Testis (tissue), 2 donors: ENCODE results near the gene FASN.

Experiments used
- CTCF ChIP-seq, 3 experiments: fragments of 450-650 bp in 2 of 3; fragments of 200-600 bp in 1 of 3; sonication (generic) in 1 of 3; IDR thresholded peaks; one replicate each; pipeline ENCODE4 v1.5.1; 2016 to 2019; ENCODE audit warnings: antibody characterized with exemption in 3 of 3, mild to moderate bottlenecking in 2 of 3, moderate library complexity in 1 of 3
- POLR2A ChIP-seq: fragments of 450-650 bp; IDR thresholded peaks from one replicate; pipeline ENCODE4 v1.6.1; 2017; ENCODE audit warnings: antibody characterized with exemption, mild to moderate bottlenecking, moderate library complexity

GRCh38 chr17:82116246-82116645 lies 18.2 kb upstream of the FASN start:
- no peak for TF ChIP-seq CTCF (IDR thresholded peaks at IDR 0.05)
- no peak for TF ChIP-seq POLR2A
